ENCODE data around the gene NISCH. TPM values are rescaled to one million over a fixed set of nuclear protein-coding genes. Genes with fewer than 3 reads are reported as not detected.

NISCH gene
- total RNA-seq, 1 donor from 2014 or later: 38.0 TPM

Other genes with a start within 250 kb of the NISCH start
- gene TLR9, start 230.0 kb upstream of the NISCH start, total RNA-seq: 0.04 TPM
- gene TWF2, start 216.4 kb upstream of the NISCH start, total RNA-seq: 37.4 TPM
- 9.5 TPM for gene PPM1M, start 209.8 kb upstream of the NISCH start, total RNA-seq
- 52.2 TPM for gene WDR82, start 177.0 kb upstream of the NISCH start, total RNA-seq
- 7.2 TPM for gene GLYCTK, start 167.8 kb upstream of the NISCH start, total RNA-seq
- gene DNAH1, start 139.3 kb upstream of the NISCH start, total RNA-seq: 1.6 TPM
- 43.9 TPM for gene BAP1, start 45.6 kb upstream of the NISCH start, total RNA-seq
- gene PHF7, start 44.9 kb upstream of the NISCH start, total RNA-seq: 6.0 TPM
- gene SEMA3G, start 10.5 kb upstream of the NISCH start, total RNA-seq: 2.7 TPM
- 0.88 TPM for gene TNNC1, start 1.6 kb upstream of the NISCH start, total RNA-seq
- gene STAB1, start 39.7 kb downstream of the NISCH start, total RNA-seq: 21.2 TPM
- gene NT5DC2, start 78.3 kb downstream of the NISCH start, total RNA-seq: 55.0 TPM
- gene UQCC5, start 81.0 kb downstream of the NISCH start, total RNA-seq: 17.6 TPM
- gene PBRM1, start 230.3 kb downstream of the NISCH start, total RNA-seq: 41.6 TPM
- 76.4 TPM for gene GNL3, start 230.4 kb downstream of the NISCH start, total RNA-seq

All from esophagus mucosa (tissue), 1 donor.